ENCODE results near the gene ELOVL1.

ELOVL1 gene

DNA sequence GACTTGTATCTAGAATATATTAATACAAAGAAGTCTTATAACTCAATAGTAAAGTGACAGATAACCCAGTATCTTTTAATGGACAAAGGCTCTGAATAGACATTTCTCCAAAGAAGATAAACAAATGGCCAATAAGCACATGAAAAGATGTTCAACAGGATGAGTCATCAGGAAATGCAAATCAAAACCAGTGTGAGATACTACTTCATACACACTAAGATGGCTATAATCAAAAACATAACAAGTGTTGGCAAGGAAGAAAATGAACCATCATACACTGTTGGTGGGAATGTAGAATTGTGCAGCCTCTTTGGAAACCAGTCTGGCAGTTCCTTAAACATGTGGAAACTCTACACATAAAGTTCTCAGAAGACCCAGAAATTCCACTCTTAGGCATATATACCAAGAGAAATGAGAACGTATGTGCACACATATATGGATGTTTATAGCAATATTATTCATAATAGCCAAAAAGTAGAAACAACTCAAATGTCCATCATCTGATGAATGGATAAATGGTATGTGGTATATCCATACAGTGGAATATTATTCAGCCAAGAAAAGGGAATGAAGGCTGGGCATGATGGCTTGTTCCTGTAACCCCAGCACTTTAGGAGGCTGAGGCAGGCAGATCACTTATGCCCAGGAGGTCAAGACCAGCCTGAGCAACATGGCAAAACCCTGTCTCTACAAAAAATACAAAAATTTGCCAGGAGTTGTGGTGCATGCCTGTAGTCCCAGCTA is 40.1 kb downstream of the ELOVL1 start:
- no peak for DNase-seq (ENCODE audit: low read depth)

GRCh38 chr1:43325381-43325780 is 42.4 kb downstream of the ELOVL1 start:
- DNase-seq (ENCODE audit: low read depth), result no peak

- DNase-seq (ENCODE audit: low read depth), result no peak
Measured at GRCh38 chr1:43324810-43325209, 43.0 kb downstream of the ELOVL1 start.

GRCh38 chr1:43322506-43322905 is 45.3 kb downstream of the ELOVL1 start:
- DNase-seq (ENCODE audit: low read depth), result no peak

DNA sequence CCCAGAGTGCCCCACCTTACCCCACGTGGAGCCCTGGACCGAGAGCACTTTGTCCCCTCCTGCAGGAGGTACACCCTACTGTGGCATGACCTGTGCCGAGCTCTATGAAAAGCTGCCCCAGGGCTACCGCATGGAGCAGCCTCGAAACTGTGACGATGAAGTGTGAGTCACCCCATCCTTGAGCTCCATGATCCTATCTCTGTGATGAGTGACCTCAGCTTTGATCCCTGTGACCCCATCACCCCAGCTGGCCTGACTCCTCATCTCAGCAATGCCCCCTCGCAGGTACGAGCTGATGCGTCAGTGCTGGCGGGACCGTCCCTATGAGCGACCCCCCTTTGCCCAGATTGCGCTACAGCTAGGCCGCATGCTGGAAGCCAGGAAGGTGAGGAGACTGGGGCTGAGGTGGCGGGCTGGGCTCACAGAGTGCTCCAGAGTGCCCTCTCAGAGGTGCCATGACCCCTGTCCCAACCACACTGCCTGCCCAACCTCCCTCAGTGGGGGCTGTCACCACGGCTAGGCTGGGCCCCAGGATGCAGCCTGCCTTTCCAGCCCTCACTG is 46.4 kb downstream of the ELOVL1 start:
- DNase-seq (ENCODE audit: low read depth), result no peak

GRCh38 chr1:43319766-43320165 is 48.0 kb downstream of the ELOVL1 start:
- DNase-seq (ENCODE audit: low read depth), result no peak

GRCh38 chr1:43319288-43319687 is 48.5 kb downstream of the ELOVL1 start:
- DNase-seq (ENCODE audit: low read depth), result no peak

GRCh38 chr1:43318831-43319230 is 49.0 kb downstream of the ELOVL1 start:
- no peak for DNase-seq (ENCODE audit: low read depth)

- DNase-seq (ENCODE audit: low read depth), result no peak
Measured at GRCh38 chr1:43317817-43318471, 49.9 kb downstream of the ELOVL1 start.

DNA sequence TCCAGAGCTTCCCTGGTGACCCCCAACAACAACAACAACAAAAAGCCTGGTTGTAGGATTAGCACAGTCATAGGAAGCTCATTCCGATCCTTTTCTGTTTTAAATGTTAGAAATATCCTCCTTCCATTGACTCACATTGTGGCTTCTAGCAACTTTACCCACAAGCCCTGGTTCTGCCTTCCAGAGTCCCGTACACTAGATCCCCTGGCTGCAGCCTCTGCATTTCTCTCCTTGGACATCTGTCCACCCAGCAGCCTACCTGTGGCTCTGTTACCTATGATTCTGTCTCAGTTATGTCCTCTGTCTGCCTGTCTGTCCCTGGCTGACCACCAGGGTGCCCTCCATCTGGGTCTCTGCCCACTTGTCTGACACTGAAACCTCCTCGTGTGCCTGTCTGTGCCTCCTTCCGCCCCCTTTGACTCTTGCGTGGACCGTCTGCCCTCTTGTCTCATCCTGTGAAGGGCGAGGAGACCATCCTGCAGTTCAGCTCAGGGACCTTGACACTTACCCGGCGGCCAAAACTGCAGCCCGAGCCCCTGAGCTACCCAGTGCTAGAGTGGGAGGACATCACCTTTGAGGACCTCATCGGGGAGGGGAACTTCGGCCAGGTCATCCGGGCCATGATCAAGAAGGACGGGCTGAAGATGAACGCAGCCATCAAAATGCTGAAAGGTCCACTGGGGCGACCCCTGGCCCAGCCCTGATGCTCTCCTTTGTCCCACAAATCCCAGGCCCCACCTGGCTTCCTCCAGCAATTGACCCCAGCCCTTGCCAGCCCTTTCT is 50.9 kb downstream of the ELOVL1 start:
- DNase-seq (ENCODE audit: low read depth), result no peak

- no peak for DNase-seq (ENCODE audit: low read depth)
Measured at GRCh38 chr1:43315963-43316737, 51.7 kb downstream of the ELOVL1 start.

DNA sequence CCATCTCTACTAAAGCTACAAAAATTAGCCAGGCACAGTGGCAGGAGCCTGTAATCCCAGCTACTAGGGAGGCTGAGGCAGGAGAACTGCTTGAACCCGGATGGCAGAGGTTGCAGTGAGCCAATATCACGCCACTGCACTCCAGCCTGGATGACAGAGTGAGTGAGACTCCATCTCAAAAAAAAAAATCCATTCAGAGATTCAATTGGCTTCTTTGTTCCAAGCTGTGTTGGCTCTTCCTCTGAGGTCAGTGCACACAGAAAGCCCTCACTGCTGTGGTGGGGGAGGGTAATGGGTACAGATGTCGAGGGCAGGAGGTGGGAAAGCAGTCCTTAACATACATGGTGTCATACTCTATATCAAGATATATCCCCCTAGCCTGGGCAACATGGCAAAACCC is 52.3 kb downstream of the ELOVL1 start:
- DNase-seq (ENCODE audit: low read depth), result no peak

GRCh38 chr1:43314233-43314632 is 53.6 kb downstream of the ELOVL1 start:
- no peak for DNase-seq (ENCODE audit: low read depth)

DNA sequence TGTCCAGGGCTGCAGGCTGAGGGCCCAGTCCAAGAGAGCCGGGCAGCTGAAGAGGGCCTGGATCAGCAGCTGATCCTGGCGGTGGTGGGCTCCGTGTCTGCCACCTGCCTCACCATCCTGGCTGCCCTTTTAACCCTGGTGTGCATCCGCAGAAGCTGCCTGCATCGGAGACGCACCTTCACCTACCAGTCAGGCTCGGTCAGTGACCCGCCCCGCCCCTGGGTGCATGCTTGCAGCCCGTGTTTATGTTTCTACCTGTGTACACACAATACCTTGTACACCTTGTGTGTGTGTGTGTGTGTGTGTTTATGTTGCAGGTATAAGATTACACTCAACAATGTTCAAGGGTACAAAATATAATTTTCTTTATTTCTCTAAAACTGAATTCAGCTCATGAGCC is 54.0 kb downstream of the ELOVL1 start:
- DNase-seq (ENCODE audit: low read depth), result no peak
